IPS-20b (cell line): ENCODE measurements around the gene UVRAG.

Experiments
- H3K27ac ChIP-seq: one replicate; pipeline ENCODE4 v1.5.1; 2013; ENCODE audit warnings: low read length
- H3K27me3 ChIP-seq: 2 replicates; pipeline ENCODE4 v1.6.1; 2013; ENCODE audit warnings: mild to moderate bottlenecking, low read length, inconsistent platforms; ENCODE audit not compliant: insufficient read depth
- H3K36me3 ChIP-seq: 2 replicates; pipeline ENCODE4 v1.6.1; 2013; ENCODE audit warnings: low read depth, mild to moderate bottlenecking, inconsistent platforms, low read length, moderate library complexity; ENCODE audit not compliant: insufficient read depth
- H3K4me1 ChIP-seq: 2 replicates; pipeline ENCODE4 v1.6.1; 2013; ENCODE audit warnings: mild to moderate bottlenecking, control low read depth, inconsistent platforms, low read length, moderate library complexity; ENCODE audit not compliant: insufficient read depth
- H3K4me3 ChIP-seq: 2 replicates; pipeline ENCODE4 v1.5.1; 2013; ENCODE audit warnings: mild to moderate bottlenecking, low read length, inconsistent platforms
- H3K9ac ChIP-seq: 2 replicates; pipeline ENCODE4 v1.6.1; 2013; ENCODE audit warnings: low read depth, mild to moderate bottlenecking, inconsistent platforms, low read length, moderate library complexity
- H3K9me3 ChIP-seq: 2 replicates; pipeline ENCODE4 v1.6.1; 2013; ENCODE audit warnings: mild to moderate bottlenecking, low read depth, low read length, inconsistent platforms; ENCODE audit not compliant: insufficient read depth

The UVRAG gene

DNA sequence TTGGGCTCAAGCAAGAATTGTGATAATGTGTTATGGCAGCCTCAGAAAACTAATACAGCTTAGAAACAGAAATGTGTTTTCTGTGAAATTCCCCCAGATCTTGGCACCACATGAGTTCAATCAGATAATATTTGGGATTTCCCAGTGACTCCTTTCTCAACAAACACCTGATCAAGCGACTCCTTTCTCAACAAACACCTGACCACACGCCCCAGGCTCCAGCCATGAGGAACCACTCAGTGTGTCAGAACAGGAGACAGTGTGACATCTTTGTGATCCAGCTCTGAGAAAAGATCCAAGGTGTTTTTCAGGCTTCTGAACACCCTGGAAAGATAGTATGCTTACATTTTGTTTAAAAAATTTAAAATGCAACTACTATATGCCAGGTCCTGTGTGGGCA lies 1.9 kb upstream of the UVRAG start:
- no peak overlapping the region for H3K4me3 ChIP-seq
- H3K4me1 ChIP-seq = peaks cover 19% of the 10 kb centered on the region
- H3K9ac ChIP-seq = no peak overlapping the region
- H3K9me3 ChIP-seq = no peaks in the 10 kb centered on the region
- H3K36me3 ChIP-seq = no peaks in the 10 kb centered on the region
- peaks cover 7% of the 10 kb centered on the region for H3K27me3 ChIP-seq
- H3K27ac ChIP-seq = no peak overlapping the region

DNA sequence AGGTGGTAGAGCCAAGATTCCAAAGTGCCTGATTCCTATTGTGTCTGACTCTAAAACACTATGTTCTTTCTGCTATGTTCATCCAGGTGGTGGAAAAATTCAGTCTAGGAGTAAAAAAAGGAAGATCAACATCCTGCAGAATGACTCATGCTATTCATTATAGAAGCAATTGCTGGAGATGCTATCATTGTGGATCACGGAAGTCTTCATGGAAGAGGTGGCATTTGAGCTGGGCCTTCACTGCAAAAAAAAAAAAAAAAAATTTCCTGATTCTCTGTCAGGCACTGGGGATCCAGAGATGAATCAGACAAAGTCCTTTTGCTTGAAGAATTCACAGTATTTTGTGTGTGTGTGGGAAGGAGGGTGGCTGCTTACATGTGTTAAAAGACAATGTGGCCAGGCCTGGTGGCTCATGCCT lies 1.4 kb upstream of the UVRAG start:
- Histone ChIP-seq H3K27me3 (peaks cover 7% of the 10 kb centered on the region), H3K4me1 (peaks cover 19% of the 10 kb centered on the region), H3K9me3 (no peaks in the 10 kb centered on the region), H3K9ac (no peak overlapping the region; the same call in 1 of the 2 replicates), H3K27ac (no peak overlapping the region), H3K4me3 (peak overlapping the region; percentile 95; the same call in 1 of the 2 replicates), H3K36me3 (no peaks in the 10 kb centered on the region)

DNA sequence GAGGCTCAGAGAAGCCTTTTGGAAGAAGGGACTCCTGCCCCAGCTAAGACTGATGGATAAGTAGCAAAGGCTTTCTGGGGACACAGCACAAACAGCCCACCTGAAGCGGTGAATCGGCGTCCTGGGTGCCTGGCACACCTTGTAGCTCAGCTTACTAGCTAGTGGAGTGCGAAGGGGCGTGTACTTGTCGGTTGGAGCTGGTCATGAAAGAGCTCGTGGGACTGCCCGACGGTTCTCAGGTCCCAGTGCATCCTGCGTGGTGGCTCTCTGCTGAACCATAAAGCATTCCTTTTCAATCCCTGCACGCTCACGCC lies 690 bp upstream of the UVRAG start:
- Histone ChIP-seq H3K27ac (no peak overlapping the region), H3K9me3 (no peaks in the 10 kb centered on the region), H3K27me3 (peaks cover 7% of the 10 kb centered on the region), H3K9ac (peak overlapping the region; percentile 86; the same call in 1 of the 2 replicates), H3K4me3 (peak overlapping the region; percentile 95), H3K36me3 (no peaks in the 10 kb centered on the region), H3K4me1 (peaks cover 19% of the 10 kb centered on the region)

DNA sequence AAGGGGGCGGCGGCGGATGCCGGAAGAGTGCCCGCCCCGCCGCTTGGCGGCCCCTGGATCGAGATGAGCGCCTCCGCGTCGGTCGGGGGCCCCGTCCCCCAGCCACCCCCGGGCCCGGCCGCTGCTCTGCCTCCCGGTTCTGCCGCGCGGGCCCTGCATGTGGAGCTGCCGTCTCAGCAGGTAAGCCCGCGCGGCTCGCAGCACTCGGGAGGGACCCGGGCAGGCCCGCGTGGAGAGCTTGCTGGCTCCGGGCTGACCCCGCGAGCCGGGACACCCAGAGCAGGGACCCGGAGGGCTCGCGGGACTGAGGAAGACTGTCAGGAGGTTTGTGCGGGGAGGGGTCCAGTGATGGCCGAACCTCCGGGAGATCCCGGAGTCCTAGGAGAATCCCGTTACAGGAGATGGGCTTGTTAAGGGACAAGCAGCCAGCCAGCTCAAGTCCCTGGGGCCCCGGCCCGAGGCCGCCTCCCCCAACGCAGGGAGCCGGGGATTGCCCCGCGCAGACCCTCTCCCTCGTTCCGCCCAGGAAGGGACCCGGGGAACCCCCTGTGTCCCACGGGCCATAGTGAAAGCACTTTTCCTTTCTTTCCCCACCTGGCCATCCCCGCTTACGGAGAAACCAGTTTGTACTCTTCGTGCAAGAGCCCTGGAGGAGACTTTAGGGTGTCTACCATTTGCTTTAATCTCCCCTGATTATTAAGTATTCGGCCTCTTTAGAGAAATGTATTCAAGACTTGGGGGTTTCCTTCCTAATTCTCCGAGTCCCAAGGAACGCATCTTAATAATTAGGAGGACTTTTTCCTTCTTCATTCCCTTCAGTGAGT lies 547 bp downstream of the UVRAG start:
- H3K9ac ChIP-seq = peak overlapping the region; percentile 86; the same call in 1 of the 2 replicates
- peaks cover 19% of the 10 kb centered on the region for H3K4me1 ChIP-seq
- H3K27ac ChIP-seq = no peak overlapping the region
- no peaks in the 10 kb centered on the region for H3K36me3 ChIP-seq
- no peaks in the 10 kb centered on the region for H3K9me3 ChIP-seq
- peak overlapping the region; percentile 95 for H3K4me3 ChIP-seq
- H3K27me3 ChIP-seq = peaks cover 7% of the 10 kb centered on the region

DNA sequence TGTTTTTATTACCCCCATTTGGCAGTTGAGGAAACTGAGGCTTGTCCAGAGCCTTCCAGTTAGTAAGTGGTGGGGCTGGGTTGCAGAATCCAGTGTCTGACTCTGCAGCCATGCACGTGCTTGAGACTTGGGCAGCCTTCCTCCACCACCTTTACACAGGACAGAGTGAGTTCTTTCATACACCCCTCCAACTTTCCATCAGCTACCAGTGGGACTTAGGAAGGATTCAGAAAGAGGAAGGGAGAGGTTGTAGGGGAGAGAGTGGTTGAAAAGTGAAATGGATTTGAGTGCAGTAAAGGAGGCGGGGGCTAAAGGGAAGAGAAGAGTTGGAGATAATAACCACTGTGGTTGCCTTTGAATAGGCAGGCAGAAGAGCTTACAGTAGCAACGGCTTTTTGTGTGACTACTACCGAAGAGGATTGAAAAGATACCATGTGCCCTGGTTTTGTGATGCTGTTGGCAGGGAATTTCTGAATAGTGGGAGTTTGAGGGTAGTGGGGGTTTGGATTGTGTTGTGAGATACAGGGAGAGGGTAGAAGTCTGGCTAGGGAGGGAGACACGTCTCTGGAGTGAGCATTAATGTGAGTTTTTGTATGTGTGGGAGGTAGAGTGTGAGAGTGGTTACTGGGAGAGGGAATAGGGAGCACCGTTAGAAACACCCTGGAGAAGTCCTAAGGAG lies 1.7 kb downstream of the UVRAG start:
- Histone ChIP-seq H3K9ac (peak overlapping the region; percentile 86; the same call in 1 of the 2 replicates), H3K36me3 (no peaks in the 10 kb centered on the region), H3K4me1 (peaks cover 19% of the 10 kb centered on the region), H3K27me3 (peaks cover 7% of the 10 kb centered on the region), H3K27ac (no peak overlapping the region), H3K9me3 (no peaks in the 10 kb centered on the region), H3K4me3 (peak overlapping the region; percentile 95)

DNA sequence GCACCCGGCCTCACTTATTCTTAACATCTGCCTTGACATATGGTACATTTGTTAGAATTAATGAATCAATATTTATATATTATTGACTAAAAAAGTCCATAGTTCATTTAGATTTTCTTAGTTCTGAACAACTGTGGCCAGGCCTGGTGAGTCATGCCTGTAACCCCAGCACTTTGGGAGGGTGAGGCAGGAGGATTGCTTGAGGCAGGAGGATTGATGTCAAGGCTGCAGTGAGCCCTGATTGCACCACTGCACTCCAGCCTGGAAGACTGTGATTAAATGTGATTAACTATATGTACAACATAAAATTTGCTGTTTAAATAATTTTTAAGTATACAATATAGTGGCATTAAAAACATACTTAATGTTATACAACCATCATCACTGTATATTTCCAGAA lies 5.6 kb downstream of the UVRAG start:
- peaks cover 10% of the 10 kb centered on the region for H3K4me1 ChIP-seq
- H3K9ac ChIP-seq = no peak overlapping the region
- H3K4me3 ChIP-seq = no peak overlapping the region
- no peaks in the 10 kb centered on the region for H3K36me3 ChIP-seq
- H3K27ac ChIP-seq = no peak overlapping the region
- H3K27me3 ChIP-seq = peaks cover 7% of the 10 kb centered on the region
- H3K9me3 ChIP-seq = no peaks in the 10 kb centered on the region

DNA sequence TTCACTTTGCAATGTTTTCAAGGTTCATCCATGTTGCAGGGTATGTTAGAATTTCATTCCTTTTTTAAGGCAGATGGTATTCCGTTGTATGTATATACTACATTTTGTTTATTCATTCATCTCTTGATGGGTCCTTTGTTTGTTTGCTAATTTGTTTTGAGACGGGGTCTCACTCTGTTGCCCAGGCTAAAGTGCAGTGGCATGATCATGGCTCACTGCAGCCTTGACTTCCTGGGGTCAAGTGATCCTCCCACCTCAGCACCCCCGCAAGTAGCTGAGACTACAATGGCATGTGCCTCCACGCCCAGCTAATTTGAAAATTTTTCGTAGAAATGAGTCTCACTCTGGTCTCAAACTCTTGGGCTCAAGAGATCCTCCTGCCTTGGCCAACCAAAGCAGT lies 6.2 kb downstream of the UVRAG start:
- Histone ChIP-seq H3K36me3 (no peaks in the 10 kb centered on the region), H3K4me1 (peaks cover 10% of the 10 kb centered on the region), H3K27me3 (peaks cover 4% of the 10 kb centered on the region), H3K9me3 (no peaks in the 10 kb centered on the region), H3K27ac (no peak overlapping the region), H3K4me3 (no peak overlapping the region), H3K9ac (no peak overlapping the region)

DNA sequence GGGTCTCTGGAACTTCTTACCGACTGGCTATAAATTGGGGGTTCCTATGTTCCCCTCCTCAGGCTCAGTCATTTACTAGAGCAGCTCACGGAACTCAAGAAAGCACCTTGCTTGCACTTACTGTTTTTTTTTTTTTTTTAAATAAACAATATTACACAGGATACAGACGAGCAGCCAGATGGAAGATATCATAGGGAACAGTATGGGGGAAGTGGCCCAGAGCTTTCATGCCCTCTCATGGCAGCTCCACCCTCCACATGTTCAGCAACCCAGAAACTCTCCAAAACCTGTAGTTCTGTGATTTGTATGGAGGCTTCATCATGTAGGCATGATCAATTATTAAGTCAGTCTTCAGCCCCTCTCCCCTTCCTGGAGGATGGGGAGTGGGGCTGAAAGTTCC lies 7.5 kb downstream of the UVRAG start:
- Histone ChIP-seq H3K4me3 (no peak overlapping the region), H3K9ac (no peak overlapping the region), H3K27ac (no peak overlapping the region), H3K4me1 (no peaks in the 10 kb centered on the region), H3K9me3 (no peaks in the 10 kb centered on the region), H3K27me3 (no peaks in the 10 kb centered on the region), H3K36me3 (no peaks in the 10 kb centered on the region)

DNA sequence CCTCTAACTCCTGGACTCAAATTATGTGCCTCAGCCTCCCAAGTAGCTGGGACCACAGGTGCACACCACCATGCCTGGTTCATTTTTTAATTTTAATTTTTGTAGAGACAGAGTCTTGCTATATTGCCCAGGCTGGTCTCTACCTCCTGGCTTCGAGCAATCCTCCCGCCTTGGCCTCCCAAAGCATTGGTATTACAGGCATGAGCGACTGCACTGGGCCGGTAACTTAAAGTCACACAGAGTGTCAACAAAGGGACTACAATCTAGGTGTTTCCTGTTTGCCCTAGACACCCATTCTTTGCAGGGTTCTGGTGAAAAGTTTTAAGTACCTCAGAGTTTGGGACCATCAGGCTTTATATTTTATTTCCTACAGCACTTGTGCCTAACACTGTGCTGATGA lies 8.4 kb downstream of the UVRAG start:
- Histone ChIP-seq H3K27me3 (no peaks in the 10 kb centered on the region), H3K9me3 (no peaks in the 10 kb centered on the region), H3K36me3 (no peaks in the 10 kb centered on the region), H3K27ac (no peak overlapping the region), H3K4me3 (no peak overlapping the region), H3K4me1 (no peaks in the 10 kb centered on the region), H3K9ac (no peak overlapping the region)

DNA sequence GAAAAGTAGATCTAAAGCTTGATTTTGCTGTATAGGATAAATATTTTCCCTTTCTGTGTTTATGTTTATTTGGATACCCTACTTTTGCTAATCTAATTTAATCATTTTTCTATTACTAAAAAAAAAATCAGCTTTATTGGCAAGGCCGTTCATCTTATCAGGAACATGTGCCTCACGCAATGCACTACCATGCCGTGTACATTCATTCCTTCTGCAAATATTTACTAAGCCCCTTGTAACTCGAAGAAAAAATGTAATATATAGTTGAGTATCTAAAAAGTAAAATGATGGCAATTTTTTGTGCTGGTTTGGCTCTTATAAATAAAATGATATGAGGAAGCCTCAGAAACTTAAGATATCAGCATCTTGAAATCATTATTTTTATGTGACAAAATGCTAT lies 8.9 kb downstream of the UVRAG start:
- Histone ChIP-seq H3K4me1 (no peaks in the 10 kb centered on the region), H3K9ac (no peak overlapping the region), H3K27me3 (no peaks in the 10 kb centered on the region), H3K9me3 (no peaks in the 10 kb centered on the region), H3K27ac (no peak overlapping the region), H3K4me3 (no peak overlapping the region), H3K36me3 (no peaks in the 10 kb centered on the region)

DNA sequence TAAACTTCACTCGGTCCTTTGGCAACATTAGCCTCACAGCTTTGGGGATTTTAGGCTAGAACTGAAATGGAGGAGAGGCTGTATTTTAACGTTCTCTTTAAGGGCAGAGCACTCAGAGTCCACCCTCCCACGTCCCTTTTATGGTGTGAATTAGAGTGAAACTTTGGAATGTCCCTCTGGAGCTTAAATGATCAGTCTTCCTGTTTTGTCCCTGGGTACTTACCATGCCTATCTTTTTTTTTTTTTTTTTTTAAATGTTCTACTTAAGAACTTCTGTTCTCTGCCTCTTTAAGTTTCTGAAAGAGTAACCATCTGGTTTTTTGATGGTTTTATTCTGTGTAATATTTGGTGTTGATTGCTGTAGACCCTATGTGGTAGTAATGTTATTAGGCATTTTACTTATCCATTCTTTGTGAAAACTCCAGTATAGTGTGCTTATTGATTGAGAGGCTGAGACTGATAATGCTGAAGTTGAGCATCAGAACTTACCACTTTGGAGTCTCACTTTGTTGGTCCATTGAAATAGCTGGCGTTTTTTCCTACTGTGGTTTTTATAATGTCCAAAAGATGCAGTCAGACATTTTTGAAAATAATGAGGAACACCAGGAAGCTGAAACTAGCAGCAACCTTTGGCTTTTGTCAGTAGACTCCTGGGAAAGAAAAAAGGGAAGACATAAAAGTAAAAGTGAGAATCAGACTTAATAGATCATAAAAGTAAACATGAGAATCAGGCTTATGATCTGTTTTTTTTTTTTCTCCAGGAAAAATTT lies 11.6 kb downstream of the UVRAG start:
- Histone ChIP-seq H3K4me1 (no peaks in the 10 kb centered on the region), H3K27me3 (no peaks in the 10 kb centered on the region), H3K36me3 (no peaks in the 10 kb centered on the region), H3K4me3 (no peak overlapping the region), H3K9ac (no peak overlapping the region), H3K27ac (no peak overlapping the region), H3K9me3 (no peaks in the 10 kb centered on the region)
